GM19397 (cell line): Measurements from ENCODE around the gene VAPB.

Experiments
- ATAC-seq: cut with Tn5 transposase; IDR thresholded peaks from one replicate; pipeline ENCODE4 v1.9.1; 2021; ENCODE audit warnings: mild to moderate bottlenecking, moderate library complexity; ENCODE audit not compliant: unreplicated experiment

Gene VAPB

DNA sequence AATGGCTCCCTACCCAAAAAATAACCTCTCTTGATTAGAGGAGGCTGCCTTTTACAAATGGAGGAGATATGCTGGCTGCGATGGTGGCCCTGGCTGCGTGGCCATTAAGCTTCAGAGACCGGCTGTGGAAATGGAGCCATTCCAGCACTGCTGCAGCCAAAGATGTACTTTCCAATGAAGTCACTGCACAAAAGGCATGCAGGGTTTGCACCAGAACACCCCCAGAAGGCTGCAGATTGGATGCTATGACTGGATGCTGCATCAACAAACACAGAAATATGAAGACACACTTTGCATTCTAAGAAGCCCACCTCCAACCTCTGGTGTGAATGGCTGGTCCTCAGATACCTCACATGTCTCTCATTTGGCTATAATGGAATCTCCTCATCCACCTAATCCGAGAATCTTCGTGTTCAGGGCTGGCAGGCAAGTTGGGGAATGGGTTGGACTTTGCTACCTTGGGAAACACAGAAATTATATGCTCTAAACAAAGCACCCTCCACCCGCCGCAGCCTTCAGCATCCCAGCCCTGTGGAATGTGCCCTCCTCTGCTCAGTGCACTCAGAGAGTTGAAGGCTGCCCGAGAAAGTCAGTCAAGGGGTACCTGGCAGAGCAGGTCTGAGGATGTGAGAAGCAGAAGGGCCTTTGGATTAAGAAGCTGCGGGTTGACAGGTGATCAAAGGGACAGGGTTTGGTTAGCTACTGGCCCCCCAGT, 90.9 kb downstream of the VAPB start:
- no peak for ATAC-seq

DNA sequence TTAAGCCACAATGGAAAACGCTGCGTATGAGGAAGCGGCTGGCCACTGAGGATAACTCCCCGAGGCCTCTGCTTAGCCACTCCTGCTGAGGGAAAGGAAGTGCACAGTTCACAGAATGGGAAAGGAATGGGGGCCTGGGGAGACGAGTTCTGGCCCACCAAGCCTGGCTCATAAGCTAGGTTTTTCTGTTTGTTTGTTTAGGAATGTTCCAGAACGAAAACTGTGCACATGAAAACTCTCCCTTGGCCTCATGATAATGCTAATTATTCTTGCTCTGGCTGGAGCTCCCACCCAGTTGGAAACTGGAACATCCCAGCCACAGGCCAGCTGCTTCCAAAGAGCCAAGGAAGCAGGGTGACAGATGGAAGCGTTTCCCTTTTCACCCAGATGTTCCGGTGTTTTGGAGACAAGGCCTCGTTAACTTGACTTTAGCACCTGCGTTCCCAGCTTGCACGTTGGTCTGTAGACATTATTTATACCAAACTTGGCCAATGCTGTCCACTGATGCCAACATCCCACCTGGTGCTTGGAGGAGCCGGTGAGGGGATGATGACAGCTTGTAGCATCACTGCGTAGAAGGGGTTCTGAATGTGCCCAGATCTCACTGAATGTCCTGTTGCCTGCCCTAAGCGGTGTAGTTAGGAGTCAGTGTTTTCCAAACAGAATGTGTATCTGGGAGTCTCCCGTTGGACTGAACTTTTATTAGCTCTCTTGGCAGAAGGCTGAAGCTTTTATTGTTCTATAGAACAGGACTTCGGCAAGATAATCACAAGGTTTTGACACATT, 91.7 kb downstream of the VAPB start:
- no peak for ATAC-seq

DNA sequence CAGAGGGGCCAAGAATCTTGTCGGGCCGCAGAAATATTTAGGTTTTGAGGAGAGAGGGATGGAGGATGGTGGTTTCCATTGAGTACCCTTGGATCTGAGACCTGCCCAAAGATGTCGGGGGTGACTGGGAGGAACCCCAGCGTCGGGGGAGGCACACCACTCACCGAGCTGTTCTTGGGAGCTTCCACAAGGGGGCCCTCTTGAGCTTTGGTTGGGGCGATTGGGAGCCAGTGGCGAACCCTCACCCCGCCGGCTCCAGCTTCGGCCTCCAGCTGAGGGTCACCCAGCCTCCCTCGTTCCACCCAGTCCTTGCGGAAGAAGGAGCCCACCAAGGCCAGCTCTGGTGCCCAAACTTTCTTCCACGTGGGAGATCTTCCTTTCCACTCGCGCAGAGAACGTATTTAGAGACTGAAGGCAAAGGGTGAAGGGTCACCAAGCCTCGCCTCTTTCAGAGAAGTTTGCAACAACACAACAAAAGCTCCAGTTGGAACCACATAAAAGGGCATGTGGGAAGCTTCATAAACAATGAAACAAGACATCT, 92.5 kb downstream of the VAPB start:
- no peak for ATAC-seq

DNA sequence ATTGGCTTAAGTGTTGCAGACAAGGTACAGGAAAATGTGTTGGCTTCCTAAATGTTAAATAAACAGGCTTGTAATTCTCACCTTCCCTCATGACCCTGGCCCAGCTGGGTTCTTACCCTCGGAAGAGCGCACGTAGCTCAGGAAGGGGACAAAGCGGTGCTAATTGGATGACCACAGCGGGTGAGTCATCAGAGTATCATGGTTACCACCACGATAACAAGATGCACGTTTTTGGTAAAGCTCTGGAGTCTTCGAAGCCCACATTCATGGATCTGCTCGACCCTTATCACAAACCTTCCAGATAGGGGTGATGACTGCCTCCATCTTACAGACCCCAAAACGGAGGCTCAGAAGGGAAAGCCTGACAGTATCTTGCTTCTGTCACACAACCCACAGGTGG, 93.4 kb downstream of the VAPB start:
- ATAC-seq = no peak

DNA sequence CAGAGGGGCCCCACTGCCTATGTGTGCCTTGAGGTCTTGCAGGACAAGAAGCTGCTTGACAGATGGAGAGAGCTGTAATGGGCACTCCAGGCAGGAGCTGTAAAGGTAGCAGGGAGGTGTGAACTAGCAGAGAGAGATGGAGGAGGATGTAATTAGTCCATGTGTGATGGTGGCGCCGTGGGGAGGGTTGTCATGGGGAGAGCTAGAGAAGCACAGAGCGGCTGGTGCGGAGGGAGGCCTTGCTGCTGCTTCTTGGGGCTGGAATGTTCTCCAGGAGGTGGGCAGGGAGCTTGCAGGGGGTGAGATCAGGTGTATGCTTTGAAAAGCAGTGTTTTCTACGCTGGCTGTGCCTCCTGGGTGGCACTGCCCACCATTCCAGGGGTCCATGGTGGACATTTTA, 94.0 kb downstream of the VAPB start:
- ATAC-seq = no peak

DNA sequence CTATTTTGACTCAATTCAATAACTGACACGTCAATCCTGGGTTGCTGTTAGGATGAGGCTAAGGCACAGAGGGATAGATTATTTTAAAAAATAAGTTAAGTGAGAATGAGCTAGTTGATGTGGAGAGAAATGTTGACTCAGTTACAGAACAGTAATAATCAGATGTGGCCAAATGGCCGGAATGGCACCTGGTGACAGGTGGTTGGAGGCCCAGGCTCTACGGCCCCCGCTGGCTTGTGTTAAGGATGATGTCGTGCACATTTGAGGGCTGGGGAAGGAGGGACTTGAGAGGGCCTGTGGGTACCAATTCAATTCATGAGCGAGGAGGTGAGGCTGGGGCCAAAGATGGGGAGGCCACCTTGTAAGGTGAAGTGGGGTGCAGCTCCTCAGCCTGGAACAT, 94.4 kb downstream of the VAPB start:
- no peak for ATAC-seq

DNA sequence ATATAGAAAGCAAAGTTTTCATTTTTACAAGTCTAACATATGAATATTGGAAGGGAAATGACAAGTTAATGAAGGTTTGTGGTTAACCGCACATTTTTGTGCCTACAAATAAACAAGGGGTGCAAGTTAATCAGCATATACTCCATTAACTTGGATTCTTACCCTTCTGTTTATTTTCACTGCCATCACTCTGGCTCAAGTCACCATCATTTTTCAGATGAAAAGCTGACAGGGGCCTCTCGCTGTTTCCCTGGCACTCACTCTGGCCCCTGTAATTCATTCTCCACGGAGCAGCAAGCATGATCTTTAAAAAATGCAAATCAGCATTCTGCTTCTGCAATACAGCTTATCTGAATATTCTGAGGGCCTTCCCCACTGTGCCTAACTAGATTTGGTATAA, 96.4 kb downstream of the VAPB start:
- ATAC-seq = no peak

DNA sequence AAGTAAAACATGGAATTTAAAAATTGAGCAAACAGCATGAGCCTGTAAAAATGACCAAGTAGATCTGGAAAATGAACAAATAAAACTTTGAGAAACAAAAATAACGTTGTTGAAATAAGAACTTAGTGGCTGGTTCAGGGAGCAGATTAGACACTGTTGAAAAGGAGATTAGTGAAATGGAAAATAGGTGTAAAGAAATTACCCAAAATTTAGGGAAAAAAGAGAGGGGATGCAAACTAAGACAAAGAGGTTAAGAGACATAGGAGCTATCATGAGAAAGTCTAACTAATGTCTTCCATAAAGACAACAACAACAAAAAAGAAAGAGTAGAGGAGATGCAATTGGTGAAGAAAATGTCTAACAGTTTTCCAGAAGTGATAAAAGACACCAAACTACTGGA, 97.2 kb downstream of the VAPB start:
- ATAC-seq = no peak

DNA sequence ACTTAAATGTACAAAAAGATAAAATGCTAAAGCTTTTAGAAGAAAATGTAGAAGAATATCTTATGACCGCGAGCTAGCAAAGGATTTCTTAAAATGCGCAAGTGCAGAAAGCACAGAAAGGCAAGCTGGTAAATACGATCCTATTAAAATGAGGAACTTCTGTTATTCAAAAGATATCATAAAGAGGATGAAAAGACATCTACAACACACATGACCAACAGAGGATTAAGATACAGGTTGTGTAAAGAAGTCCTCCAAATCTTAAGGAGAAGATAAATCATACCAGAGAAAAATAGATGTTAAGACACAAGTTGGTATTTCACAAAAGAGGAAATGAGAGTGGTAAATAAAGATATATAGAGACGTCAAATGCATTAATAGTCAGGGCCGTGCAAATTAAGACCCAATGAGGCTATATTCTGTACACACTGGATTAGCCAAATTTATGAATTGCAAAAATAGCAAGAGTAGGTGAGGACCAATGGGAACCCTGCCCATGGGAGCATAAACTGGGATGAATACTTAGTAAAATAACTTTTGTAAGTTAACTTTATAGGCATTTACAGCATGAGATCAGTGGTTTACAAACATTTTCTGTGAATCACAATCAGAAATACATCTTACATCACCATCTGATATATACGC, 103.2 kb downstream of the VAPB start:
- no peak for ATAC-seq

DNA sequence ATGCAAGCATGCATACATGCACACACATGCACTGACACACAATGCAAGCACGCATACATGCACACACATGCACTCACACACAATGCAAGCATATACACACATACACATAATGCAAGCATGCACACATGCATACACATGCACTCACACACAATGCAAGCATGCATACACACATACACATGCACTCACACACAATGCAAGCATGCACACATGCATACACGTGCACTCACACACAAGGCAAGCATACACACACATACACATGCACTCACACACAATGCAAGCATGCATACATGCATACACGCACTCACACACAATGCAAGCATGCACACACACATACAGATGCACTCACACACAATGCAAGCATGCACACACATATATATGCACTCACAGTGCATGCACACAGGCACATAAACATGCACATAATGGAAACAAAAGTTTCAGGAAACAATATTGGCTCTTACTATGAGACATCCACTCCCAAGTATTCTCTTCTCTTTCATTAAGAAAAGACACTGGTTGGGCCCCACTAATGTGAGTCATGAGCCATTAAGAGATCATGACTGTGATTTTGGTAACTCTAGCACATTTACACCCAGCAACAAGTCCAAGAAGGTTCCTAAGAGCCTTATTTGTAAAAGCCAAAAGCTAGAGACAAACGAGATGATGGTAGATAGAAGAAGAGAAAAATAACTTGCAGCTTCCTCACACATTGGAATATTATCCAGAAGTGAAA, 103.9 kb downstream of the VAPB start:
- ATAC-seq = no peak

DNA sequence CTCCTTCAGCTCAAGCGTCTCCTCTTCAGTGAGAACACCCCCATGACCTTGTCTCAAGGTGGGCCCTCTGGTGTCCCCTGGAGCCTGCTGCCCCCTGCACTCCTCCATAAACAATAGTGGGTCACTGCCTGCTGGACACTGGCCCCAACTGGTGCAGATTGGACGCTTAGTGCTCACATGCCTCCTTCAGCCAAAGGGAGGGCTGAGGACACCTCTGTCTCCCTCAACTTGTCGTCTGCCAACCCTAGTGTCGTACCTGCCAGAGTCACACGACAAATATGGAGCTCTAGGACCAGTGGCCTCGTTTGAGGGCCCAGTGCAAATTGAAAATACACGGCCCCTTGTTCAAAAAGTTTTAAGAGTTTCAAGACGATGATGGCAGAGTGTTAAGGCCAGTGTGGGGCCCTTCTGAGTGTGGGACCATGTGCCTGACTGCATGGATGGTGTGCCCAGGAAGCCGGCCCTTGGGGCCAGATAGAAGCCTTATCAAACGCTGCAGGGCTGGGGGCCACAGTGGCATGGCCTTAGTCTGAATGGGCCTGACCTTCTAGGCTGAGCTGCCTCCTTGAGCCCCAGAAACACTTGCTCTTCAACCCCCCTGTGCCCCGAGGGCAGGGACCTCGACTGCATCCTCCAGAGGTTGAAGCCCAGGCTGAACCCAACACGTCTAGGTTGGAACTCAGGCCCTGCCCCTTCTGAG, 106.0 kb downstream of the VAPB start:
- ATAC-seq = no peak

DNA sequence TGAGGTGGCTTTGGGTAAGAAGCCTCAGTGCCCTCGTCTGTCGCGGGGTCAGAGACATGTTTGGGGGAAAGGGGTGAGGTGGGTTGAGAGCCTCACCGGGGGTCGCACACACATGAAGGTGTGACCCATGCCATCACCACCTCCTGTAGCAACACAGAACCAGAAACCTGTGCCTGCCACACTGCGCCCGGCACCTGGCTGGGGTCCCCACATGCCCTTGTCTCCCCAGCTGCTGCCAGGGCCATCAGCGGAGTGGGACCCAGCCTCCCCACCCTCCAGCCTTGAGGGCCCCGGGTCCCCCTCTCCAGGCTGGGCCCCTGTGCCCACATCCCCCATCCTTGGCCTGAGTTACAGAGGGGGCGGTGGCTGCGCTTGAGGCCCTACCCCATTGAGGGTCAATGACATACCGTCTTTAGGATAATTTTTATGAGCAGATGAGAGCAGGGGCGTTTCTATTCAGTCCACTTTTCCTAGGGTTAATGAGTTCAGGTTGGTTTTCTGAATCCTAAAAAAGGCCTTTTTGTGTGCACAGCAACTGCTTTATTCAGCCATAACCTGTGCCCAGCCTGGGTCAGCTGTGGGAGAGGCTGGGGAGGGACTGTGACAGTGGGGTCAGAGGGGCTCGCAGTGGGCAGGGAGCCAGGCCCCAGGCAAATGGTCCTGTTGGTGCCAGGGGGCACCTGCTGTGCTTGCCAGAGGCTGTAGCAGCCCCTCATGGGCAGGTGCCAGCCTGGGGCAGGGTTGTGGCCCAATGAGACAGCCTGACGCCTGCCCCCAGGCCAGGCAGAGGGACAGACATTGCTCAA, 106.8 kb downstream of the VAPB start:
- ATAC-seq = no peak

DNA sequence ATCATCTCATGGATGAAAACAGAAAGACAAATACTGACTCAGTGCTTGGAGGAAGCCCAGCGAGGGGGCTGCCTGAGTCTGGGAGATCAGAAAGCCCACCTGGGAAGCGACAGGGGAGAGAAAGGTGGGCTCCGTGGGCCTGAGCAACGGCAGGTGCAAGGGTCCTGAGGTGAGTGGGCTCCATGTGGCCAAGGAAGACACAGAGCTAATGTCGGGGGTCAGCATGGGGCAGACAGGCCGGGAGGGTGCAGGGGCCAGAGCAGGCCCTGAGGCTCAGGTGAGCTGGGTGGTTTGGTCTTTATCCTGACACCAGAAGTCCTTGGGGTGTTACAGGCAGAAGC, 107.4 kb downstream of the VAPB start:
- ATAC-seq = no peak

DNA sequence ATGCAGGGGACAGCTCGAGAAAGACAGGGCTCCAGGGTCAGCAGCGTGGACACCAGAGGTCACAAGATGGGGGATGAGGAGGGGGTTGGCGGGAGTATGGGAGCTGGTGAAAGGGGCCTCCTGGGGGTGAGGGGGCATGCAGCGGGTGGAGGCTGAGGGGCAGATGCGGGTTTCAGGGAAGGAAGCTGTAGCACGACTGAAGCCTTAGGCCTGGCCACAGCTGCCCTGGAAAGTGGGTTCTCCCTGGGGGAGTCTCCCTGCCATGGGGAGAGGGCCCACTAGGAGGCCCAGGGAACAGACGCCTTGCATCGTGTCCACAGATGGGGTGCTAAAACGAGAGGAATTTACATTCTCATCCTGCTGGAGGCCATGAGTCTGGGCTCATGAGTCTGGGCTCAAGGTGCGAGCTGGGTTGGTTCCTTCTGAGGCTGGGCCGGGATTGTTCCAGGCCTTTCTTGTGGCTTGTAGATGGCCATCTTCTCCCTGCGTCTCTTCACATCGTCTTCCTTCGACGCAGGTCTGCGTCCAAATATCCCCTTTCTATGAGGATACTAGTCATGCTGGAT, 108.1 kb downstream of the VAPB start:
- ATAC-seq = no peak

DNA sequence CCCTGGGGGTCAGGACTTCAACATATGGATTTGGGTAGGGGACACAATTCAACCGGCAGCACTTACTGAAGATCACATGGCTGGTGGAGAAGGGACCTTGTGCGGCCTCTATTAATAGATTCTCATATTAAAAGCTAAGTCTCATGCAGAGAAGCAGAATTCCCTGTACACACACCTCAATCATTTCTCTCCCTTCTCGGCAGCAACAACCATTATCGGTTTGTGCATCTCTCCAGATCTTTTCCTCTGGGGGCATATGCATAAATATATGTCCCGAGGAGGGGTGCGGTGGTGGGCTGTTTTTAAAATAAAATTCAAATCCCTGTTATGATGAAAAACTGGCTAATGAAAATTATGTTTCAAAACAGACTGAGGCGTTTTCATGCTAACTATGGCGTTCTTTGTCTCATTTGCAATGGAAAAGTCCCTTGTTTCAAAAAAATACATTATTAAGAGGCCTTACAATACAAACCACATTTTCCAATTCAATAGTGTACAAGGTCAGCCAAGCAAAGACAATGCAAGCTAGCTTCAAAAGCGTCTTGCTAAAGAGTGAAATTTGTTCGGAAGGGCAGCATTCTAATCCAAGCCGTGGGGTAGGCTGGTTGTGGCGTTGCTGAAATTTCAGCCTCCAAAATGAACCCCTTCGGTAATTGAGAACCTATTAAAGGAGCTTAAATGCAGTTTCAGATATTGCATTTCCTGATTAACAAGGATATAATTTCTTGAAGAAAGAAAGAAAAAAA, 108.9 kb downstream of the VAPB start:
- no peak for ATAC-seq

DNA sequence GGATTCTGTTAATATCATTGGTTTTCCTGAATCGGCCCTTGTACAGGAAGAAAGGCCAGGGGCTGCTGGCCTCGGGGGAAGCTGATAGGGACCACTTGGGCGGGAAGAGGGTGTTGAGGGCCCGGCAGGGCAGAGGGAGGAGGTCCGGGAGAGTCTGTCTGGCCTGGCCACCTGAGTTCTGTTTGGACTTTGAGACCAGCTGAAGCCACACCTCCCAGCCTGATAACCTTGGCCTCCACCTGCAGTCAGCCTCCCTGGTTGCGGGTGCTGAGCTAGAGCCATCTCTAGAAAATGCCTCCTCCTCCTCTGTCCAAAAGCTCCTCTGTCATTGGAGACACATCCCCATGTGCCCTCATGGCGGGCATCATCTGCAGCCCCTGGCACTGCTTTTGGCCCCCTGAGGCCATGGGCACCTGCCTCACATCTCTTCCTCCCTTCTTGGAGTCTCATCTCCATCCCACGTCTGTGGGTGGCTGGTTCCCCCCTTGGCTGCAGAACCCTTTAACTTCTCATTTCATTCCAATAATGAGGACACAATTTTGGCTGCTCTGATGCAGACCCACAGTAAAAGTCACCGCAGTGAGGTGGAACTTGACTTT, 109.5 kb downstream of the VAPB start:
- ATAC-seq = no peak

DNA sequence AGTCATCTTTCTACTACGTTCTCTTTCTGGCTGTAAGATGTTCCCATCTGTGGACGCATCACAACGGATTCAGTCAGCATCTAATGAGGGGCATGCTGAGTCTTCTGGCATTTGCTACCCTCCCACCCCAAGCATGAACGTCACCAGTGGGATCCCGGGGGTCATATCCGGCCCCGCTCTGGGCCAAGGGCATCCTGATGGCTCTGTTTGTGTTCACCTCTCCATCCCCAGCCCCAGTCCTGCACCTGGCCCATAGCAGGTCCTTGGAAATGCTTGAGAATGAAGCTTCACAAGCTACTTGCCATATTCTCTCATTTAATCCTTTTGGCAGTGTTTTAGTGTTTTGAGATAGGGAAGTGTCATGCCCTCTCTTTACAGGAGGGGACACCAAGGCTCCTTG, 111.2 kb downstream of the VAPB start:
- no peak for ATAC-seq
